Ovary (tissue), 9 donors: ENCODE results near the gene SLC25A53. TPM values are rescaled to one million over a fixed set of nuclear protein-coding genes. Genes with fewer than 3 reads are reported as not detected.

Experiments
- DNase-seq, 5 donors: peaks; one replicate each; pipeline ENCODE4 v3.0.0-alpha.2; 2019 to 2020
- H3K27ac ChIP-seq, 2 donors: fragments of 200-600 bp; one replicate each; pipeline versions ENCODE4 v1.5.1 to v1.8.0; 2019 to 2022
- H3K27me3 ChIP-seq: fragments of 200-600 bp; one replicate; pipeline ENCODE4 v1.8.0; 2022
- H3K36me3 ChIP-seq: fragments of 200-600 bp; sonication (generic); one replicate; pipeline ENCODE4 v1.5.1; 2019
- H3K4me1 ChIP-seq: one replicate; pipeline ENCODE4 v1.8.1; 2013; ENCODE audit warnings: mild to moderate bottlenecking, moderate library complexity; ENCODE audit not compliant: insufficient read depth
- H3K4me3 ChIP-seq: fragments of 200-600 bp; sonication (generic); one replicate; pipeline ENCODE4 v1.5.1; 2017
- H3K9me3 ChIP-seq, 2 donors: fragments of 200-600 bp in 1 of 2; sonication (generic) in 1 of 2; one replicate each; pipeline versions ENCODE4 v1.5.1 to v1.8.1; 2013 to 2019; ENCODE audit warnings: mild to moderate bottlenecking in 1 of 2, moderate library complexity in 1 of 2
- EP300 ChIP-seq: sonication (generic); formaldehyde crosslinking; IDR thresholded peaks from one replicate; pipeline ENCODE4 v1.6.1; 2017; ENCODE audit warnings: antibody characterized with exemption
- POLR2A ChIP-seq: fragments of 450-650 bp; IDR thresholded peaks from one replicate; pipeline ENCODE4 v1.6.1; 2017; ENCODE audit warnings: antibody characterized with exemption, mild to moderate bottlenecking, moderate library complexity
- WGBS, 3 donors: extraction: QIAGEN DNeasy Blood & Tissue Kit in 1 of 3; methylation state at CpG; one replicate each; pipeline versions ENCODE4 v1.1.5 to v1.1.7; 2013 to 2017; 5-methylcytosine and 5-hydroxymethylcytosine counted together
- intact Hi-C, 4 donors: fragments of 100-400 bp; cut with DNase I; formaldehyde crosslinking; loops; one replicate each; pipeline versions ENCODE4 v1.11.0 to v1.15.1; 2022 to 2023
- polyA plus RNA-seq, 2 donors: library from polyadenylated mRNA; stranded (reverse); fragments of 200-250 nt in 1 of 2; fragments of 350-450 nt in 1 of 2; fragmentation: Illumina TruSeq in 1 of 2; extraction: RNeasy Lipid Tissue Mini Kit (QIAGEN cat#74804) in 1 of 2; gene quantifications; one replicate each; pipeline ENCODE4 v1.2.3, GENCODE V29; 2013 to 2014
- total RNA-seq, 7 donors: library from RNA; depleted of rRNA in 2 of 7; stranded (reverse); fragments of >200 nt in 2 of 7; fragmentation: NEBNext Ultra II Directional in 3 of 7; extraction: Animal tissue kit (Norgen Biotek cat#: 25700) in 3 of 7; gene quantifications; one replicate each; pipeline versions ENCODE4 v1.1.0 to v1.2.4, GENCODE V29; 2016 to 2023
- TF ChIP-seq, protein P1 (sequence below), 3 donors: fragments of 450-650 bp in 2 of 3; fragments of 200-600 bp in 1 of 3; IDR thresholded peaks; one replicate each; pipeline versions ENCODE4 v1.5.1 to v1.8.0; 2016 to 2022; ENCODE audit warnings: antibody characterized with exemption in 3 of 3, mild to moderate bottlenecking in 1 of 3
- donor health status: DM: no; HTN: no; CAD: no; lungs with moderate emphysema.
- donor health status: DM: no; HTN: no; CAD: no.
- donor health status: Bipolar disorder and iron deficiency.
- donor health status: DM: yes; HTN: yes; CAD: no.
- donor health status: DM: no; HTN: no; CAD: no.
- donor health status: DM: yes; HTN: yes; CAD: no.

Gene SLC25A53
- total and polyA plus RNA-seq, 9 donors, result 7.8 to 15.1 (median 12.6) TPM

DNA sequence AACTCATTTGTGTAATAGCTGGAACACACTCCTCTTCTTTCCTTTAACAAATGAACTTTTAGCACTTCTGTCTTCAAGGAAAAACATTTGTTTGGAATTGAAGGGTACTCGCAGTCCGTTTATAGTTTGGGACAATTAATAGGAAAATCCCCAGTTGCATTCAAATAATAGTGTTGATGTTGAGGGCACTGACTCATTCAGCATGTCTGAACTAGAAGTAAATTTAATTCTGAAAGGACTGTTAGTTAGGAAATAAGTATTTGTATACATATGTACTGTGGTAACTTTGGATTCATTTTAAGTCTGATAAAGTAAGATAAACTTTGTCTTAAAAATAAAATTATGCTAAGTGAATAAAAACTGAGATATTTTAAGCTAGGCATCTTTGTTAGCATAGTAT, 36.7 kb upstream of the SLC25A53 start:
- 48 to 56% (median 55%) methylated on average over 2 of the region's 2 CpGs for WGBS, 3 donors
- intact Hi-C loops, result no loop called here

DNA sequence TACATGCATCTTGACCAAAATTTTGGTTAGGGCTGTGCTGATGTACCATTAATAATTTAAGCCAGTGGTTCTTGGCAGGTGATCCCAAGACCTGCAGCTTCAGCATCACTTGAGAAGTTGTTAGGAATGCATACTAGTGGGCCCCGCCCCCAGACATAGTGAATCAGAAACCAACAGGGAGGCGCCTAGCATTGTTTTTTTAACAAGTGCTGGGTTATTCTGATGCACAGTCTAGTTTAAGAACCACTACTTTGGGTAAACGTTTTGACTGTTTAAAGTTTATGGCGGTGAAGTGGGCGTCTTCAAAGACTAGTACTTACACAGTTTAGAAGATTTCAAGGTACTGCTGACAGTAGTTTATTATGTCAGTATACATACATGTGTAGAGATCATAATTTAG, 33.0 kb upstream of the SLC25A53 start:
- no peaks in the 10 kb centered on the region for H3K36me3 ChIP-seq
- 49 to 63% (median 58%) methylated on average over 5 of the region's 5 CpGs for WGBS, 3 donors
- TF ChIP-seq EP300, result no peak
- TF ChIP-seq POLR2A, result no peak
- TF ChIP-seq, protein P1, sequence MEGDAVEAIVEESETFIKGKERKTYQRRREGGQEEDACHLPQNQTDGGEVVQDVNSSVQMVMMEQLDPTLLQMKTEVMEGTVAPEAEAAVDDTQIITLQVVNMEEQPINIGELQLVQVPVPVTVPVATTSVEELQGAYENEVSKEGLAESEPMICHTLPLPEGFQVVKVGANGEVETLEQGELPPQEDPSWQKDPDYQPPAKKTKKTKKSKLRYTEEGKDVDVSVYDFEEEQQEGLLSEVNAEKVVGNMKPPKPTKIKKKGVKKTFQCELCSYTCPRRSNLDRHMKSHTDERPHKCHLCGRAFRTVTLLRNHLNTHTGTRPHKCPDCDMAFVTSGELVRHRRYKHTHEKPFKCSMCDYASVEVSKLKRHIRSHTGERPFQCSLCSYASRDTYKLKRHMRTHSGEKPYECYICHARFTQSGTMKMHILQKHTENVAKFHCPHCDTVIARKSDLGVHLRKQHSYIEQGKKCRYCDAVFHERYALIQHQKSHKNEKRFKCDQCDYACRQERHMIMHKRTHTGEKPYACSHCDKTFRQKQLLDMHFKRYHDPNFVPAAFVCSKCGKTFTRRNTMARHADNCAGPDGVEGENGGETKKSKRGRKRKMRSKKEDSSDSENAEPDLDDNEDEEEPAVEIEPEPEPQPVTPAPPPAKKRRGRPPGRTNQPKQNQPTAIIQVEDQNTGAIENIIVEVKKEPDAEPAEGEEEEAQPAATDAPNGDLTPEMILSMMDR (IDR thresholded peaks at IDR 0.05), result no peak
- no peak overlapping the region for H3K4me3 ChIP-seq
- no peaks in the 10 kb centered on the region for H3K27me3 ChIP-seq
- intact Hi-C loops, result no loop called here
- no peaks in the 10 kb centered on the region for H3K4me1 ChIP-seq
- H3K9me3 ChIP-seq, result no peaks in the 10 kb centered on the region
- no peak overlapping the region for H3K27ac ChIP-seq
- DNase-seq, result no peak

More for the DNA sequence above, 36.7 kb upstream of the SLC25A53 start:
- no peak for DNase-seq
- H3K4me3 ChIP-seq, result no peak overlapping the region
- no peaks in the 10 kb centered on the region for H3K4me1 ChIP-seq
- H3K27ac ChIP-seq, result no peak overlapping the region
- no peaks in the 10 kb centered on the region for H3K9me3 ChIP-seq
- TF ChIP-seq POLR2A (no peak), EP300 (no peak)
- TF ChIP-seq, protein P1 (IDR thresholded peaks at IDR 0.05), result no peak
- H3K36me3 ChIP-seq, result no peaks in the 10 kb centered on the region
- H3K27me3 ChIP-seq, result no peaks in the 10 kb centered on the region

DNA sequence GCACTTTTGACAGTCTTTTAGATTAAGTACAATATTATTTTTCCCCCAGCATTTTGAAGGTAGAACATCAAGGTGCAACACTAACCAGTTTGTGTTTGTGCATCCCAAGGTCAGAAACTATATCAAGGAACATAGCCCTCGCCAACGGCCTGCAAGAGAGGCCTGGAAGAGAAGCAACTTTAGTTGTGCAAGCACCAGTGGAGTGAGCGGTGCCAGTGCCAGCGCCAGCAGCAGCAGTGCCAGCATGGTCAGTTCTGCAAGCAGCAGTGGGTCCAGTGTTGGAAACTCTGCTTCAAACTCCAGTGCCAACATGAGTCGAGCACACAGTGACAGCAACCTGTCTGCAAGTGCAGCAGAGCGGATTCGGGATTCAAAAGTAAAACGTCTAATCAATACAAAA, 31.1 kb upstream of the SLC25A53 start:
- intact Hi-C loops, result no loop called here

DNA sequence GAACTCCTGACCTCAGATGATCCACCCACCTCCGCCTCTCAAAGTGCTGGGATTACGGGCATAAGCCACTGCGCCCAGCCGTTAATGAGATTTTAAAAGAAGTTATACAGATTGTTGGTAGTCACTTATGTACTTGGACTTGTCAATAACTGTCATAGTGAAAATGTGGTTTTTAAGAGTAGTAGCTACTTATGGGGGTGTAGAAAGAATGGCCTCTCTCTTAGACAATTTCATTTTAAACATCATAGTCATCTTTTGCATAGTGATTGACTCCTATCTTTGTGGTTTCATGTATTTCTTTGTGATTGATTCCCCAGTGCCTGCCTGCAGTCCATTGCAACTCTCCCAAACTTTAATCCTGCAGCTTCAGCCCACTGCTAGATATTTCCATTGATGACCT, 26.9 kb upstream of the SLC25A53 start:
- Histone ChIP-seq H3K36me3 (no peaks in the 10 kb centered on the region), H3K27ac (no peak overlapping the region), H3K27me3 (no peaks in the 10 kb centered on the region), H3K9me3 (no peaks in the 10 kb centered on the region), H3K4me1 (no peaks in the 10 kb centered on the region), H3K4me3 (no peak overlapping the region)
- intact Hi-C loops, result no loop called here
- no peak for DNase-seq
- TF ChIP-seq, protein P1 (IDR thresholded peaks at IDR 0.05), result no peak
- TF ChIP-seq EP300 (no peak), POLR2A (no peak)
- WGBS, 3 donors, result 94% methylated on average over 4 of the region's 4 CpGs

More for the DNA sequence above, 31.1 kb upstream of the SLC25A53 start:
- Histone ChIP-seq H3K27me3 (no peaks in the 10 kb centered on the region), H3K9me3 (no peaks in the 10 kb centered on the region), H3K27ac (no peak overlapping the region), H3K4me1 (no peaks in the 10 kb centered on the region), H3K4me3 (no peak overlapping the region), H3K36me3 (no peaks in the 10 kb centered on the region)
- TF ChIP-seq POLR2A (no peak), EP300 (no peak)
- TF ChIP-seq, protein P1 (IDR thresholded peaks at IDR 0.05), result no peak
- 77 to 86% (median 82%) methylated on average over 8 of the region's 8 CpGs for WGBS, 3 donors
- no peak for DNase-seq
